Activated CD4-positive, CD25-positive, alpha-beta regulatory T cell treated with anti-CD3 and anti-CD28 coated beads, Interleukin-2, amount 50 U/mL, for 72 hours (primary cell): Measurements from ENCODE around the gene NMB.

ENCODE experiments used
- DNase-seq: peaks from one replicate; pipeline ENCODE4 v3.0.0; 2021

The NMB gene

DNA sequence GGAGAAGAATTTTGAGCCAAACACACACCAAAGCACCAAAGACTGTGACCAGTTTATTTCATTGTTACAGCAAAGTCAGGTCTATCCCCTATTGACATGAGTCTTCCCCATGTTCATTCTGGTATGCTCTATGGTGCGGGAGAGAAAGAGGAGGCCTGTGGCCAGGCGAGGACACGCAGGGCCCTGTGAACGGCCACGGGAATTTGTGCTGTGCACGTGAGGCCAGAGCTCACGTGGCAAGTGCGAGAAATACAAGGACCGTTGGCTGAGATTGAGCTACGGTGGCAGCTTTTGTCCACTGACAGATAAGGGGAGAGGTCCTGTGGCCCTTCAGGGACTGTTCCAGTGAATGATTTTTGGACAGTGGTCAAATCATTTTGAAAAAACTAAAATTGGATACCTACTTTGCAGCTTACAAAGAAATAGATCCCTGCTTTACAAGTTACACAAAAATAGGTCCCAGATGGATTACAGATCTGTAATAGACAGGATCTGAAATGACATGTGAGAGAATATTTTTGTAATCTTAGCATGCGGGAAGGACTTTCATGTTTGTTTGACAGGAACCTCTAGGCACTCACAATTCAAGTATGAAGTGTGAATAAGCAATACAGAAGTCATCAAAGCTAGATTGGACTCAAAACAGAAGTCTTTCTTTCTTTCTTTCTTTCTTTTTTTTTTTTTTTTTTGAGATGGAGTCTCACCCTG lies 48.0 kb downstream of the NMB start:
- no peak for DNase-seq

DNA sequence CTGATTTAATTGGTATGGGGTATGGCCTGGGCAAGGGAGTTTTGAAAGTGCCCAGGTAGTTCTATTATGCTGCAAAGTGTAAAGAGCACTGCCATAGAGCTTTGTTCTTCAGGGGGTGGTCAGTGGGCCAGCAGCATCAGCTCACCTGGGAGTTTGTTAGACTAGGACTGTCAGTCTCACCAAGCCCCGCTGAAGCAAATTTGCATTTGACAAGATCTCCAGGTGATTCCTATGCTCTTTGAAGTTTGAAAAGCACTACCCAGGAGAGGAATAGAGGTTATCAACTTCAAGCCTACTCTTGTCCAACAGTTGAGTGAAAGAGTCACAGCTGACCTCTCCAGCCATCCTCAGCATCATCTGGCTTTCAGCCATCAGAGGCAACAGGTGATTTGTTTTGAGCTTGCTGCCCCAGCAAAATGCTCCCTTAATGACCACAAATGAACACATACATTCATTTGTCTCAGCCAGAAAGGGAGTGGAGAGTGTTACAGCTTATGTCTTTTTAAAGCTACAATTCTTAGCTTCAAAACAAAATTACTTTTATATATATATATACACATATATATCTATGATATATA lies 49.2 kb downstream of the NMB start:
- DNase-seq: no peak

DNA sequence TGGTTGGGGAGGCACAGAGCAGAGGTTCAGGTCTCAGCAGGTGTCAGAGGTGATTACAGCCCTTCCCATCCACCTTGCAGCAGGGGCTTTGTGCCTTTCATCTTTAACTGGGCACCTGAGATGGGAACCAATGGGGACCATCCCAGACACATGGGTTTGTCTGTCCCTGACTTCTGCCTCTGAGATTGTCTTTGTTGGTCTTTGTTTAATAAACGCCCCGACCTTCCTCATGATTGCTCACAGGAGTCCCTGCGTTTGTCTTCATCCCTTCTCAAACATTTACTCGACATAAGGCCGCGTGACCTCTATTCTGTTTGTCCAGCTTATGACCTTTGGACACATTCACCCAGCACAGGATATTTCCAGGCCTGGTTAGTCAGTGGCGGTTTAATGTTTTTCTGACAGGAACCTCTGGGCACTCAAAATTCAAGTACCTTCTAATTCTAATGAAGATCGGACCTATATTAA lies 51.3 kb downstream of the NMB start:
- DNase-seq: no peak

DNA sequence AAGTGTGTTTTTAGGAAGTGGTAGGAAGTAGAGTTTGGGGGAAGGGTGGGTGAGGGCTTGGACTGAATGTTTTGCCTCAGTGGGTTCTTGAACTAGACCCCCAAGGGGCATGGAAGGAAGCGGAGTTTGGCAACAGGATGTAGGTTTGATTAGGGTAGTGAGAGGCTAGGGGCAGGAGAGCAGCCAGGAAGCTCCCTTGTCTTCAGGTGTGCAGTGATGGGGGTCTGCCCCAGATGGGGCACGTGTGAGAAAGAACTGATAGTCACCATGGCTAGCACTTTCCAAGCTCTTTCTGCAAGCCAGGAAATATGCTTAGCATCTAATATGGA lies 52.5 kb downstream of the NMB start:
- DNase-seq: no peak
